Urinary bladder (tissue), 4 donors: ENCODE measurements around the gene PRKCE. TPM values are rescaled to one million over a fixed set of nuclear protein-coding genes. Genes with fewer than 3 reads are reported as not detected.

Experiments used
- DNase-seq: peaks from one replicate; pipeline ENCODE4 v3.0.0-alpha.2; 2015; ENCODE audit errors: extremely low spot score
- H3K27ac ChIP-seq: one replicate; pipeline ENCODE4 v1.5.1; 2013; ENCODE audit warnings: low read depth, mild to moderate bottlenecking, moderate library complexity
- H3K36me3 ChIP-seq: one replicate; pipeline ENCODE4 v1.6.1; 2013; ENCODE audit warnings: mild to moderate bottlenecking, moderate library complexity; ENCODE audit not compliant: insufficient read depth
- H3K4me1 ChIP-seq: one replicate; pipeline ENCODE4 v1.6.1; 2013; ENCODE audit warnings: mild to moderate bottlenecking, moderate library complexity; ENCODE audit not compliant: insufficient read depth
- H3K4me3 ChIP-seq: one replicate; pipeline ENCODE4 v1.5.1; 2013; ENCODE audit warnings: low read depth, low read length
- WGBS: extraction: QIAGEN DNeasy Blood & Tissue Kit; methylation state at CpG from one replicate; pipeline ENCODE4 v1.1.7; 2013; 5-methylcytosine and 5-hydroxymethylcytosine counted together
- polyA plus RNA-seq: library from polyadenylated mRNA; stranded (reverse); fragments of 200-250 nt; gene quantifications from one replicate; pipeline ENCODE4 v1.2.3, GENCODE V29; 2013
- total RNA-seq: library from RNA; depleted of rRNA; stranded (reverse); fragments of >200 nt; gene quantifications from one replicate; pipeline ENCODE4 v1.2.3, GENCODE V29; 2014
- donor health status: healthy with polysubstance abuse.
- donor health status: healthy.

PRKCE gene
- total and polyA plus RNA-seq, 2 donors, result 9.9 to 29.7 TPM

GRCh38 chr2:45892425-45892745 is 240.9 kb downstream of the PRKCE start:
- WGBS, result 61% methylated on average over 3 of the region's 3 CpGs
- Histone ChIP-seq H3K4me3 (no peak overlapping the region), H3K27ac (no peak overlapping the region), H3K4me1 (peaks cover 3% of the 10 kb centered on the region), H3K36me3 (no peaks in the 10 kb centered on the region)
- DNase-seq, result no peak

- no peak overlapping the region for H3K4me3 ChIP-seq
- WGBS, result 48% methylated on average over 7 of the region's 7 CpGs
- no peak for DNase-seq
Observed at GRCh38 chr2:45892757-45893156, 241.3 kb downstream of the PRKCE start.

GRCh38 chr2:45894211-45894610 is 242.7 kb downstream of the PRKCE start:
- WGBS, result 94% methylated on average over 4 of the region's 4 CpGs
- no peak for DNase-seq
- Histone ChIP-seq H3K4me3 (no peak overlapping the region), H3K27ac (no peak overlapping the region), H3K36me3 (no peaks in the 10 kb centered on the region), H3K4me1 (no peaks in the 10 kb centered on the region)

More at GRCh38 chr2:45892757-45893156, 241.3 kb downstream of the PRKCE start:
- no peaks in the 10 kb centered on the region for H3K36me3 ChIP-seq
- peaks cover 3% of the 10 kb centered on the region for H3K4me1 ChIP-seq
- H3K27ac ChIP-seq, result no peak overlapping the region

DNA sequence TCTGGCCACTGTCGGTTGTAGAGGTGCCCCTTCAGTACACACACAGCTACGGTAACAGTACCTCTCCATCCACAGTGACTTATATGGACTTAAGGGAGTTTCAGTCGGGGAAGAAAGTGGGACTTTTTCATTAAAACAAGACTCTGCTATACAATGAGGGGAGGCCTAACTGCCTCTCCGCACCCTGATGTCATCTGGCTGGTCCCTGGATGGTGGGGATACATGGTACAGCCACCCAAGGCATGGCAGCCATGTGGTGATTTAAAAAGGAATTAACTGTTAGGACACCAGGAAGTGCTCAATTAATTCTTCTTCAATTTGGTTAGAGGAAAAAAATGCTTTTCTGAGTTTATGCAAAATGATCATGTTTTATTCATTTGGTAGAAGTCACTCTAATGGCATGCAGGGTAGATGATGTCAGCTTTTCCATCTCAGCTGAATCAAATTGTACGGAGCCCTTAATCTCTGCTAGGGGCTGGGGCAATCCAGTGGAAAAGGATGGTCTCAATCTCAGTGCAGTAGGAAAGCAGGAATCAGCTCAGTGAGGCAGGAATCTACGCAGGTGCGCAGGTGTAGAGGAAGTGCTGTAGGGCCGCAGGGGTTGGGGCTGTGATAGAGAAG is 243.9 kb downstream of the PRKCE start:
- Histone ChIP-seq H3K27ac (no peak overlapping the region), H3K36me3 (no peaks in the 10 kb centered on the region), H3K4me3 (no peak overlapping the region), H3K4me1 (no peaks in the 10 kb centered on the region)
- no peak for DNase-seq
- WGBS, result 89% methylated on average over 8 of the region's 8 CpGs

DNA sequence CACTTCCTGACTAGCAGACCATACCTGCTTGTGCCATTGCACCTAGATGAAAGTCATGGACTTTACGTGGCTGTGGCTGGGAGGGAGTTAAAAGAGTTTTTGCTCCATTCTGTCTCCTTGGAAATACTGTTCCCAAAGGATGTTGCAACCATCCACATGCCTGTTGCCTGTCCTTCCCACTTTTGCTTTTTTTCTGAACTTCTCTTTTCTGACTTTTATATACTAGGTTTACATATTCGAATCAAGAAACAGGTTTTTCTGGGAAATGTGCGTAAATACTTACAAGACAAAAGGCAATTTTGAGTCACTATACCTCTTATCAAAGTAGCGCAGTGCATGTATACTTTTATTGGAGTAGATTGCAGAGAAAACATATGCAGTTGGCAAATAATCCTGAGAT is 244.8 kb downstream of the PRKCE start:
- H3K4me3 ChIP-seq, result no peak overlapping the region
- H3K36me3 ChIP-seq, result no peaks in the 10 kb centered on the region
- 80% methylated on average over 4 of the region's 4 CpGs for WGBS
- no peak overlapping the region for H3K27ac ChIP-seq
- no peak for DNase-seq
- no peaks in the 10 kb centered on the region for H3K4me1 ChIP-seq

GRCh38 chr2:45897842-45898241 is 246.4 kb downstream of the PRKCE start:
- Histone ChIP-seq H3K27ac (no peak overlapping the region), H3K4me3 (no peak overlapping the region), H3K4me1 (no peaks in the 10 kb centered on the region), H3K36me3 (no peaks in the 10 kb centered on the region)
- DNase-seq, result no peak
- WGBS, result 87% methylated on average over 8 of the region's 8 CpGs

DNA sequence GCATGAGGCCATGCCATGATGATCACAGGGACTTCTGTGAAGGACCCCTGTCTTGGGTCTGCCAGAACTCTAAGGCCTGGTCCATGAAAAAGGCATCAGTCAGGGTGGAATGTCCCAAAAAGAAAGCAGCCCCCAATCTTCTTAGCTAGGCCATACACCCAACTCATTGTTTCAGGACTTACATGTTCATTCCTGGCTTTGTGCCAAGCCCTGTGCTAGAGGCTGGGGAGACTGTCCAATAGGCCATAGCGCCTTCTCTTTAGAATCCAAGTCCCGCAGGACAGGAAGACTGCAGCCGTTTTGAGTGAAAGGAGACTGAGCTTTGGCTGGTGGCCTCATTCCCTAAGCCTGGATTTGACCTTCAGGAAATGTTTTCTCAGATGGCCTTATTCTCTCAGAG is 247.3 kb downstream of the PRKCE start:
- 76% methylated on average over 3 of the region's 3 CpGs for WGBS
- Histone ChIP-seq H3K4me1 (no peaks in the 10 kb centered on the region), H3K36me3 (no peaks in the 10 kb centered on the region), H3K4me3 (no peak overlapping the region), H3K27ac (no peak overlapping the region)
- DNase-seq, result no peak

DNA sequence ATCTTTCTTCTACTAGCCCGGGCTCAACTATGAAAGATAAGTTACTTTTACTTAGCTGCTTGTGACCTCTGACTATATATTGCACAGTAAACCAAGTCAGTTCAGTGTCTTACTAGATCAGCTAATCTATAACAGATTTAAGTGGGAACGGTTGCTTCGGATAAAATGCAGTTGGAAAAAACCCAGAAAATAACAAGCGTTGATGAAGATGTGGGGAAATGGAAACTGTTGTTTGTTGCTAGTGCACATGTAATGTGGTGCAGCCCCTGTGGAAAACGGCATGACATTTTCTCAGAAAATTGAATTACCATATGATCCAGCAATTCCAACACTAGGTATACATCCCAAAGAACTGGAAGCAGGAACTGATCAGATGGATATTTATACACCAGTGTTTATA is 248.5 kb downstream of the PRKCE start:
- no peak overlapping the region for H3K4me3 ChIP-seq
- 88% methylated on average over 5 of the region's 5 CpGs for WGBS
- H3K36me3 ChIP-seq, result no peaks in the 10 kb centered on the region
- DNase-seq, result no peak
- H3K27ac ChIP-seq, result no peak overlapping the region
- H3K4me1 ChIP-seq, result no peaks in the 10 kb centered on the region

DNA sequence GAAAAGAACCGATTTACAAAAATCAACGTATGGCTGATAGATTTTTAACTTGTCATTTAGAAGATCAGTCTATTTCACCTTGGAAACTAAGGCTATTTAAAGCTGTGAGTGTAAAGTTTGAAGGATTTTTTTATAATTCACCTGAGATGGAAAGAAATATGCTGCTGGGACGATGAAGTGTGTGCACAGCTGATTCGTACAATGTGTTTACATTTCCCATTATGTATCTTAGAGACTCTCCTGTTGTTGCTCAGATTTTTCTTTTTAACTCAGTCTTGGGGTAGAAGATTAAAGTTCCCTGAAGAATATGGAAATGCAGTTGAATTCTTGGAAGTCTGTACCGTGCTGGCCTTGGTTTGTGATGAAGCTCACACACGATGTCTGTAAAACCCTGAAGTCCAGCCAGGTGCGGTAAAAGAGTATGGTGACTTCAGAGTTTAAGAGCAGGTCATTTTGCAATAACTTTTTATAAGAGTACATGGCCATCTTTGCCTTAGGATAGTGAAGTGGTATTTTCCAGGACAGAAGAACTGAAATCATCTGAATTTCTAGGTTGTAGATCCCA is 250.1 kb downstream of the PRKCE start:
- H3K4me3 ChIP-seq, result no peak overlapping the region
- H3K36me3 ChIP-seq, result no peaks in the 10 kb centered on the region
- no peak for DNase-seq
- WGBS, result 89% methylated on average over 7 of the region's 7 CpGs
- no peak overlapping the region for H3K27ac ChIP-seq
- no peaks in the 10 kb centered on the region for H3K4me1 ChIP-seq

- no peak for DNase-seq
- no peaks in the 10 kb centered on the region for H3K4me1 ChIP-seq
- no peak overlapping the region for H3K4me3 ChIP-seq
- H3K36me3 ChIP-seq, result no peaks in the 10 kb centered on the region
- no peak overlapping the region for H3K27ac ChIP-seq
Observed at GRCh38 chr2:45902380-45902779, 250.9 kb downstream of the PRKCE start.

DNA sequence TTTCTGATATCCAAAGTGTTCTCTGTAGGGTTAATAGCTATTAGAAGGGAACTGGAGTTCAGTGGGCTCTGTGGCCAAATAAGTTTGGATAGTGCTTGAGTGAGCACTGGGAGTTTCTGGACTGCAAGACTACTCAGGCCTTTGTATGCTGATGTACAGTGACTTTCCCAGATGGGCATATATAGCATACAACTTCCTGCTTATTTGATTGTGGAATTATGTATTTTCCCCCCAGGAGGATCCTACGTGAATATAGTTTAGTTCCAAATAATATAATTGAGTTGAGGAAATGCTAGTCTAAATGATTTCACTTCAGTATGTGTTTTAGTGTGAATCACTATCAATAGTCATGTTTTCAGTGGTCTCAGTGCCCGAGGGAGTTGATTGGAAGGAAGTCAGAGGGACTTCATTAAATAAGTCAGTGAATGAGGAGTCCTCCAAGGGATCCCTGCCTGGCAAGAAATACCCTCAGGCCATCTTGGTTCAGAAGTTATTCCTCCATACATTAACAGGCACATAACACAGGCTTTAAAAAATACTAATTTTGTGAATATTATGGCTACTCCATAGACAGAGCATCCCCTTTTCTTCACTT is 251.4 kb downstream of the PRKCE start:
- WGBS, result 85% methylated on average over 2 of the region's 2 CpGs
- Histone ChIP-seq H3K4me3 (no peak overlapping the region), H3K4me1 (no peaks in the 10 kb centered on the region), H3K36me3 (no peaks in the 10 kb centered on the region), H3K27ac (no peak overlapping the region)
- DNase-seq, result no peak

GRCh38 chr2:45904267-45904945 is 252.9 kb downstream of the PRKCE start:
- Histone ChIP-seq H3K27ac (no peak overlapping the region), H3K4me3 (no peak overlapping the region), H3K4me1 (no peaks in the 10 kb centered on the region), H3K36me3 (no peaks in the 10 kb centered on the region)
- 40% methylated on average over 15 of the region's 15 CpGs for WGBS
- DNase-seq, result no peak

- DNase-seq, result no peak
- Histone ChIP-seq H3K4me1 (no peaks in the 10 kb centered on the region), H3K4me3 (no peak overlapping the region), H3K27ac (no peak overlapping the region), H3K36me3 (no peaks in the 10 kb centered on the region)
- WGBS, result 70% methylated on average over 8 of the region's 8 CpGs
Observed at GRCh38 chr2:45904946-45905631, 253.6 kb downstream of the PRKCE start.

DNA sequence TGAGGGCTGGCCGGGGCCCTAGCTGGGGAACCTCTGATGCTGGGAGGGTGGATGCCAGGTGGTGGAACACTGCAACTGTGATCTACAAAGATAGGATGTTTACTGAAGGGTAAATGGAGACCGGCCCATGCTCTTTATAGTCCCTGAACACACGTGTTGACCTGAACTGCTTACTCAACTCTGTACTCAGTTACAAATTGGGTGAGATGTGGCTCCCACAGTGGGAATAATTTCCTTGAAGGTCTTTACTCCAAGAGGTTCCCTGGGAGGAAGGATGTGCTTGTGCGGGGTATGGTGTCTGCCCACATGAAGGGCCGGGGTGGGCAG is 254.1 kb downstream of the PRKCE start:
- DNase-seq, result no peak
- no peak overlapping the region for H3K27ac ChIP-seq
- H3K36me3 ChIP-seq, result no peaks in the 10 kb centered on the region
- no peaks in the 10 kb centered on the region for H3K4me1 ChIP-seq
- WGBS, result 89% methylated on average over 5 of the region's 5 CpGs
- no peak overlapping the region for H3K4me3 ChIP-seq
